ENCODE measurements around the gene MYH15.

- TF ChIP-seq, protein P1, sequence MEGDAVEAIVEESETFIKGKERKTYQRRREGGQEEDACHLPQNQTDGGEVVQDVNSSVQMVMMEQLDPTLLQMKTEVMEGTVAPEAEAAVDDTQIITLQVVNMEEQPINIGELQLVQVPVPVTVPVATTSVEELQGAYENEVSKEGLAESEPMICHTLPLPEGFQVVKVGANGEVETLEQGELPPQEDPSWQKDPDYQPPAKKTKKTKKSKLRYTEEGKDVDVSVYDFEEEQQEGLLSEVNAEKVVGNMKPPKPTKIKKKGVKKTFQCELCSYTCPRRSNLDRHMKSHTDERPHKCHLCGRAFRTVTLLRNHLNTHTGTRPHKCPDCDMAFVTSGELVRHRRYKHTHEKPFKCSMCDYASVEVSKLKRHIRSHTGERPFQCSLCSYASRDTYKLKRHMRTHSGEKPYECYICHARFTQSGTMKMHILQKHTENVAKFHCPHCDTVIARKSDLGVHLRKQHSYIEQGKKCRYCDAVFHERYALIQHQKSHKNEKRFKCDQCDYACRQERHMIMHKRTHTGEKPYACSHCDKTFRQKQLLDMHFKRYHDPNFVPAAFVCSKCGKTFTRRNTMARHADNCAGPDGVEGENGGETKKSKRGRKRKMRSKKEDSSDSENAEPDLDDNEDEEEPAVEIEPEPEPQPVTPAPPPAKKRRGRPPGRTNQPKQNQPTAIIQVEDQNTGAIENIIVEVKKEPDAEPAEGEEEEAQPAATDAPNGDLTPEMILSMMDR (conservative IDR thresholded peaks at IDR 0.05 in 1 of 2, IDR thresholded peaks at IDR 0.05 in 1 of 2; ENCODE audit: extremely low read depth in 1 of 2, insufficient read depth in 1 of 2, low read depth in 1 of 2, low read length in 2 of 2) = no peak
- TF ChIP-seq EZH2 (IDR thresholded peaks at IDR 0.05; ENCODE audit: borderline replicate concordance, low read length) = no peak
Observed at GRCh38 chr3:108510496-108510895, at the start of gene MYH15.

Measured in mammary epithelial cell (primary cell).